H1 (cell line): ENCODE data around the gene SORL1-AS1.

Experiments used
- CTCF ChIA-PET: fragments of 300-600 bp; sonication (Branson Sonifier 250); formaldehyde crosslinking; loops from one replicate; lab custom pipeline; 2021; ENCODE audit not compliant: partially characterized antibody; lab: Charles Lee
- POLR2A ChIA-PET: fragments of 300-600 bp; sonication (Branson Sonifier 250); formaldehyde crosslinking; loops from one replicate; lab custom pipeline; 2021; ENCODE audit warnings: inconsistent platforms; ENCODE audit not compliant: partially characterized antibody; lab: Charles Lee
- DNase-seq, 2 experiments: peaks; one replicate each; pipeline versions ENCODE4 v3.0.0 to v3.0.0-alpha.2; 2010 to 2022; ENCODE audit warnings: low spot score in 2 of 2, low read depth in 1 of 2, mixed read lengths in 1 of 2
- FAIRE-seq: peaks from 2 replicates; lab custom pipeline; 2011; peaks lifted over from hg19 to GRCh38; lab: Jason Lieb, UNC
- H2AFZ ChIP-seq: 2 replicates; pipeline ENCODE4 v1.8.1; 2012; ENCODE audit warnings: low read length, inconsistent platforms
- H2AK5ac ChIP-seq: 2 replicates; pipeline ENCODE4 v1.6.1; 2013; ENCODE audit warnings: low read depth, low read length
- H2BK120ac ChIP-seq: replicated peaks from 2 replicates; pipeline ENCODE3; 2013; ENCODE audit warnings: low read depth, low read length, inconsistent platforms
- H2BK12ac ChIP-seq: 2 replicates; pipeline ENCODE4 v1.6.1; 2013; ENCODE audit warnings: low read depth, low read length
- H2BK15ac ChIP-seq: 2 replicates; pipeline ENCODE4 v1.6.1; 2013; ENCODE audit warnings: low read length
- H2BK20ac ChIP-seq: 2 replicates; pipeline ENCODE4 v1.6.1; 2013; ENCODE audit warnings: low read length
- H2BK5ac ChIP-seq: 2 replicates; pipeline ENCODE4 v1.6.1; 2013; ENCODE audit warnings: low read depth, low read length
- H3K14ac ChIP-seq: 2 replicates; pipeline ENCODE4 v1.6.1; 2013; ENCODE audit warnings: inconsistent platforms; ENCODE audit not compliant: insufficient read length
- H3K18ac ChIP-seq: 2 replicates; pipeline ENCODE4 v1.6.1; 2013; ENCODE audit warnings: low read length; ENCODE audit errors: extremely low read depth
- H3K23ac ChIP-seq: 2 replicates; pipeline ENCODE4 v1.6.1; 2013; ENCODE audit warnings: inconsistent platforms; ENCODE audit not compliant: insufficient read length
- H3K23me2 ChIP-seq: 2 replicates; pipeline ENCODE4 v1.6.1; 2013; ENCODE audit warnings: low read depth, low read length
- H3K27ac ChIP-seq: 2 replicates; pipeline ENCODE4 v1.6.1; 2011; ENCODE audit warnings: low read depth, low read length, inconsistent platforms
- H3K27me3 ChIP-seq, 4 experiments: replicated peaks in 1 of 4; 1 replicate in 1 of 4; 2 replicates in 3 of 4; pipeline versions ENCODE4 v1.6.1 to v1.8.1; 2011 to 2013; ENCODE audit warnings: low read length in 3 of 4, mild to moderate bottlenecking in 3 of 4, inconsistent platforms in 2 of 4, mixed read lengths in 2 of 4, moderate library complexity in 1 of 4; ENCODE audit not compliant: control insufficient read depth in 3 of 4, insufficient read depth in 3 of 4; ENCODE audit errors: extremely low read depth in 1 of 4
- H3K36me3 ChIP-seq, 4 experiments: 2 replicates each; pipeline versions ENCODE4 v1.6.1 to v1.8.1; 2011 to 2013; ENCODE audit warnings: mild to moderate bottlenecking in 4 of 4, low read length in 3 of 4, moderate library complexity in 2 of 4, control low read depth in 1 of 4, inconsistent platforms in 1 of 4; ENCODE audit not compliant: insufficient read depth in 4 of 4, control insufficient read depth in 2 of 4
- H3K4ac ChIP-seq: replicated peaks from 2 replicates; pipeline ENCODE3; 2013; ENCODE audit warnings: low read length, low read depth, mixed read lengths, inconsistent platforms; ENCODE audit not compliant: insufficient read length
- H3K4me1 ChIP-seq, 4 experiments: replicated peaks in 1 of 4; 1 replicate in 1 of 4; 2 replicates in 3 of 4; pipeline versions ENCODE4 v1.6.1 to v1.8.1; 2011 to 2013; ENCODE audit warnings: low read length in 3 of 4, inconsistent platforms in 2 of 4, mixed read lengths in 1 of 4; ENCODE audit not compliant: insufficient read depth in 4 of 4, control insufficient read depth in 3 of 4
- H3K4me2 ChIP-seq, 2 experiments: 2 replicates each; pipeline versions ENCODE4 v1.6.1 to v1.8.1; 2011 to 2013; ENCODE audit warnings: low read depth in 2 of 2, low read length in 2 of 2, control low read depth in 1 of 2, inconsistent platforms in 1 of 2, mild to moderate bottlenecking in 1 of 2; ENCODE audit not compliant: insufficient read depth in 1 of 2
- H3K4me3 ChIP-seq, 4 experiments: fragments of 200-600, 300-600 bp in 1 of 4; sonication (generic), shearing (Covaris generic), sonication (Bioruptor Twin) in 1 of 4; 2 replicates each; pipeline versions ENCODE4 v1.5.1 to v1.8.1; 2011 to 2016; ENCODE audit warnings: low read length in 4 of 4, low read depth in 3 of 4, control low read depth in 2 of 4, inconsistent platforms in 2 of 4, mild to moderate bottlenecking in 2 of 4, mixed read lengths in 1 of 4, moderate library complexity in 1 of 4; ENCODE audit not compliant: insufficient read depth in 2 of 4; ENCODE audit errors: extremely low read depth in 1 of 4
- H3K56ac ChIP-seq: replicated peaks from 2 replicates; pipeline ENCODE3; 2013; ENCODE audit warnings: low read depth, mild to moderate bottlenecking, mixed read lengths, low read length, inconsistent platforms; ENCODE audit not compliant: insufficient read length
- H3K79me1 ChIP-seq: 2 replicates; pipeline ENCODE4 v1.6.1; 2013; ENCODE audit warnings: low read depth, low read length, control low read depth
- H3K79me2 ChIP-seq, 2 experiments: 2 replicates each; pipeline versions ENCODE4 v1.6.1 to v1.8.1; 2012 to 2013; ENCODE audit warnings: low read length in 2 of 2, mild to moderate bottlenecking in 2 of 2, inconsistent platforms in 1 of 2; ENCODE audit not compliant: insufficient read depth in 2 of 2, control insufficient read depth in 1 of 2
- H3K9ac ChIP-seq, 4 experiments: replicated peaks in 1 of 4; 1 replicate in 1 of 4; 2 replicates in 3 of 4; pipeline versions ENCODE4 v1.6.1 to v1.8.1; 2011 to 2013; ENCODE audit warnings: low read depth in 3 of 4, low read length in 3 of 4, control low read depth in 2 of 4, mild to moderate bottlenecking in 2 of 4, moderate library complexity in 2 of 4, inconsistent platforms in 1 of 4; ENCODE audit errors: extremely low read depth in 1 of 4
- H3K9me3 ChIP-seq, 2 experiments: 2 replicates each; pipeline versions ENCODE4 v1.6.1 to v1.8.1; 2012 to 2013; ENCODE audit warnings: mild to moderate bottlenecking in 2 of 2, moderate library complexity in 2 of 2, control low read depth in 1 of 2, inconsistent platforms in 1 of 2, low read depth in 1 of 2, low read length in 1 of 2, mixed read lengths in 1 of 2; ENCODE audit not compliant: insufficient read depth in 2 of 2
- H4K20me1 ChIP-seq, 2 experiments: replicated peaks in 1 of 2; 2 replicates each; pipeline versions ENCODE3 to v1.8.1; 2011 to 2013; ENCODE audit warnings: inconsistent platforms in 2 of 2, low read length in 2 of 2, mild to moderate bottlenecking in 1 of 2; ENCODE audit not compliant: insufficient read depth in 2 of 2, control insufficient read depth in 1 of 2
- H4K5ac ChIP-seq: 2 replicates; pipeline ENCODE4 v1.6.1; 2013; ENCODE audit warnings: low read length, low read depth, mixed read lengths, inconsistent platforms; ENCODE audit not compliant: insufficient read length
- H4K8ac ChIP-seq: 2 replicates; pipeline ENCODE4 v1.8.0; 2013; ENCODE audit warnings: mild to moderate bottlenecking, moderate library complexity, low read length, inconsistent platforms; ENCODE audit not compliant: insufficient read depth; ENCODE audit errors: extremely low read depth
- H4K91ac ChIP-seq: replicated peaks from 2 replicates; pipeline ENCODE3; 2013; ENCODE audit warnings: low read length, mixed read lengths, inconsistent platforms; ENCODE audit not compliant: insufficient read length
- ASH2L ChIP-seq: fragments of 200-600, 300-600 bp; sonication (generic); IDR thresholded peaks from one replicate; pipeline ENCODE4 v1.7.1; 2017; ENCODE audit warnings: low read length
- CHD2 ChIP-seq: IDR thresholded peaks from 2 replicates; pipeline ENCODE4 v1.6.1; 2012; ENCODE audit warnings: low read length, improper control_type of control experiment
- JUN ChIP-seq: IDR thresholded peaks from 2 replicates; pipeline ENCODE4 v1.6.1; 2011; ENCODE audit warnings: low read depth, mild to moderate bottlenecking, improper control_type of control experiment, low read length
- KDM1A ChIP-seq: fragments of 200-600, 300-600 bp; sonication (generic); IDR thresholded peaks from 2 replicates; pipeline ENCODE4 v1.7.1; 2016; ENCODE audit warnings: mild to moderate bottlenecking, low read length, borderline replicate concordance
- KDM4A ChIP-seq: IDR thresholded peaks from one replicate; pipeline ENCODE4 v1.7.1; 2012; ENCODE audit warnings: low read depth, mild to moderate bottlenecking, moderate library complexity, low read length, inconsistent platforms; ENCODE audit not compliant: severe bottlenecking
- SAP30 ChIP-seq: fragments of 300-600 bp; sonication (generic); IDR thresholded peaks from 2 replicates; pipeline ENCODE4 v1.7.1; 2012; ENCODE audit warnings: low read length, moderate library complexity, mild to moderate bottlenecking, inconsistent platforms; ENCODE audit not compliant: insufficient read depth, insufficient replicate concordance
- SIN3A ChIP-seq, 2 experiments: IDR thresholded peaks in 1 of 2; conservative IDR thresholded peaks in 1 of 2; 2 replicates each; pipeline ENCODE4 v1.6.1; 2011 to 2012; ENCODE audit warnings: low read length in 2 of 2, improper control_type of control experiment in 1 of 2, low read depth in 1 of 2, mild to moderate bottlenecking in 1 of 2
- SIRT6 ChIP-seq: IDR thresholded peaks from one replicate; pipeline ENCODE4 v1.7.1; 2012; ENCODE audit warnings: low read length, inconsistent platforms
- SP4 ChIP-seq: IDR thresholded peaks from 2 replicates; pipeline ENCODE4 v1.6.1; 2012; ENCODE audit warnings: low read length, inconsistent platforms
- TAF1 ChIP-seq: IDR thresholded peaks from 2 replicates; pipeline ENCODE4 v1.6.1; 2011; ENCODE audit warnings: mild to moderate bottlenecking, low read depth, low read length
- WGBS, 2 experiments: shearing (Covaris generic) in 1 of 2; methylation state at CpG; one replicate each; pipeline versions ENCODE4 v1.1.6 to v1.1.7; 2013 to 2015; ENCODE audit warnings: low lambda C conversion rate in 2 of 2, mixed read lengths in 2 of 2, inconsistent platforms in 1 of 2, low coverage in 1 of 2, missing lambda C conversion rate in 1 of 2; ENCODE audit not compliant: insufficient replicate concordance in 2 of 2, insufficient coverage in 1 of 2, insufficient read length in 1 of 2; ENCODE audit errors: extremely low coverage in 1 of 2, missing lambda C conversion rate in 1 of 2; 5-methylcytosine and 5-hydroxymethylcytosine counted together

The SORL1-AS1 gene

GRCh38 chr11:121467471-121467870 is 14.7 kb upstream of the SORL1-AS1 start:
- H3K9me3 ChIP-seq: no peaks in the 10 kb centered on the region
- peaks cover 0 to 2% of the 10 kb centered on the region in 2 experiments for H4K20me1 ChIP-seq
- H3K18ac ChIP-seq: no peak overlapping the region
- no peak overlapping the region for H3K56ac ChIP-seq
- DNase-seq: no peak
- no peak overlapping the region for H2AFZ ChIP-seq
- no peak overlapping the region for H3K27ac ChIP-seq
- H3K79me2 ChIP-seq: peaks cover 3 to 79% of the 10 kb centered on the region in 2 experiments; a peak in 3 of 4 replicates
- no peak overlapping the region; a peak in 1 of 4 replicates for H3K4me2 ChIP-seq
- H2BK12ac ChIP-seq: no peak overlapping the region; the same call in 1 of the 2 replicates
- WGBS, 2 experiments: 60% methylated on average over 2 of the region's 2 CpGs; no CpG with 5 or more reads in 1 of the 2 experiments
- H3K4me3 ChIP-seq: no peak overlapping the region
- H2BK5ac ChIP-seq: peak overlapping the region; percentile 21; the same call in 1 of the 2 replicates
- no peak overlapping the region for H2BK120ac ChIP-seq
- H3K36me3 ChIP-seq: peaks cover 4 to 8% (median 8%) of the 10 kb centered on the region in 4 experiments; a peak in 6 of 8 replicates
- no peak overlapping the region for H2BK20ac ChIP-seq
- POLR2A ChIA-PET: interaction anchor here (0.8 to 4.0 kb wide), 4 partner anchors 12 to 16 kb away, joined by 3 to 16 read pairs (median 6); partner anchors contain the start of genes SORL1 and SORL1-AS1
- H4K91ac ChIP-seq: no peak overlapping the region
- no peak overlapping the region for H4K8ac ChIP-seq
- CTCF ChIA-PET: interaction anchor here (0.9 to 2.4 kb wide), 10 partner anchors 9 to 233 kb away, joined by 3 to 11 read pairs (median 4); partner anchors contain the start of genes SORL1 and SORL1-AS1
- H3K79me1 ChIP-seq: peaks cover 9% of the 10 kb centered on the region
- TF ChIP-seq SAP30 (no peak), SIRT6 (no peak), KDM4A (no peak), KDM1A (no peak), JUN (no peak), SP4 (no peak), SIN3A (conservative IDR thresholded peaks at IDR 0.05 in 1 of 2, IDR thresholded peaks at IDR 0.05 in 1 of 2; ENCODE audit: low read depth in 1 of 2, low read length in 2 of 2) (no peak), TAF1 (no peak), ASH2L (no peak), CHD2 (no peak)
- H2AK5ac ChIP-seq: no peak overlapping the region
- no peak overlapping the region for H2BK15ac ChIP-seq
- no peaks in the 10 kb centered on the region for H3K23me2 ChIP-seq
- H3K4me1 ChIP-seq: peaks cover 18 to 32% (median 26%) of the 10 kb centered on the region in 4 experiments
- no peak overlapping the region for H3K23ac ChIP-seq
- H4K5ac ChIP-seq: no peak overlapping the region
- H3K27me3 ChIP-seq: no peaks in the 10 kb centered on the region
- H3K4ac ChIP-seq: no peak overlapping the region
- H3K9ac ChIP-seq: no peak overlapping the region
- no peak overlapping the region for H3K14ac ChIP-seq
- no peak for FAIRE-seq
